ENCODE measurements around the gene EXD3. TPM values are rescaled to one million over a fixed set of nuclear protein-coding genes. Genes with fewer than 3 reads are reported as not detected.

EXD3 gene
- total and polyA plus RNA-seq, 2 of the 13 experiments (the other 11 are each of a cell fraction or from before 2014, with no cell fraction given), result 2.7 to 4.8 TPM

GRCh38 chr9:137462986-137463930 lies 40.3 kb upstream of the EXD3 start (continued):
- TF ChIP-seq, protein P1, sequence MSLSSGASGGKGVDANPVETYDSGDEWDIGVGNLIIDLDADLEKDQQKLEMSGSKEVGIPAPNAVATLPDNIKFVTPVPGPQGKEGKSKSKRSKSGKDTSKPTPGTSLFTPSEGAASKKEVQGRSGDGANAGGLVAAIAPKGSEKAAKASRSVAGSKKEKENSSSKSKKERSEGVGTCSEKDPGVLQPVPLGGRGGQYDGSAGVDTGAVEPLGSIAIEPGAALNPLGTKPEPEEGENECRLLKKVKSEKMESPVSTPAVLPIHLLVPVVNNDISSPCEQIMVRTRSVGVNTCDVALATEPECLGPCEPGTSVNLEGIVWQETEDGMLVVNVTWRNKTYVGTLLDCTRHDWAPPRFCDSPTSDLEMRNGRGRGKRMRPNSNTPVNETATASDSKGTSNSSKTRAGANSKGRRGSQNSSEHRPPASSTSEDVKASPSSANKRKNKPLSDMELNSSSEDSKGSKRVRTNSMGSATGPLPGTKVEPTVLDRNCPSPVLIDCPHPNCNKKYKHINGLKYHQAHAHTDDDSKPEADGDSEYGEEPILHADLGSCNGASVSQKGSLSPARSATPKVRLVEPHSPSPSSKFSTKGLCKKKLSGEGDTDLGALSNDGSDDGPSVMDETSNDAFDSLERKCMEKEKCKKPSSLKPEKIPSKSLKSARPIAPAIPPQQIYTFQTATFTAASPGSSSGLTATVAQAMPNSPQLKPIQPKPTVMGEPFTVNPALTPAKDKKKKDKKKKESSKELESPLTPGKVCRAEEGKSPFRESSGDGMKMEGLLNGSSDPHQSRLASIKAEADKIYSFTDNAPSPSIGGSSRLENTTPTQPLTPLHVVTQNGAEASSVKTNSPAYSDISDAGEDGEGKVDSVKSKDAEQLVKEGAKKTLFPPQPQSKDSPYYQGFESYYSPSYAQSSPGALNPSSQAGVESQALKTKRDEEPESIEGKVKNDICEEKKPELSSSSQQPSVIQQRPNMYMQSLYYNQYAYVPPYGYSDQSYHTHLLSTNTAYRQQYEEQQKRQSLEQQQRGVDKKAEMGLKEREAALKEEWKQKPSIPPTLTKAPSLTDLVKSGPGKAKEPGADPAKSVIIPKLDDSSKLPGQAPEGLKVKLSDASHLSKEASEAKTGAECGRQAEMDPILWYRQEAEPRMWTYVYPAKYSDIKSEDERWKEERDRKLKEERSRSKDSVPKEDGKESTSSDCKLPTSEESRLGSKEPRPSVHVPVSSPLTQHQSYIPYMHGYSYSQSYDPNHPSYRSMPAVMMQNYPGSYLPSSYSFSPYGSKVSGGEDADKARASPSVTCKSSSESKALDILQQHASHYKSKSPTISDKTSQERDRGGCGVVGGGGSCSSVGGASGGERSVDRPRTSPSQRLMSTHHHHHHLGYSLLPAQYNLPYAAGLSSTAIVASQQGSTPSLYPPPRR (CRISPR knock-in tag; IDR thresholded peaks at IDR 0.05; ENCODE audit: borderline replicate concordance), result peak; percentile 73
- TF ChIP-seq KDM5B (CRISPR knock-in tag; IDR thresholded peaks at IDR 0.05; ENCODE audit: borderline replicate concordance), result peak; percentile 85
- TF ChIP-seq BATF2 (CRISPR knock-in tag; IDR thresholded peaks at IDR 0.05), result 0 out of 2 replicates have a peak, but pooled peaks have one; percentile 16
- no peak; the same call in 1 of the 2 replicates for TF ChIP-seq ZBTB33 (CRISPR knock-in tag; IDR thresholded peaks at IDR 0.05)
- TF ChIP-seq HMGA1 (CRISPR knock-in tag; conservative IDR thresholded peaks at IDR 0.05), result no peak
- TF ChIP-seq, protein P2, sequence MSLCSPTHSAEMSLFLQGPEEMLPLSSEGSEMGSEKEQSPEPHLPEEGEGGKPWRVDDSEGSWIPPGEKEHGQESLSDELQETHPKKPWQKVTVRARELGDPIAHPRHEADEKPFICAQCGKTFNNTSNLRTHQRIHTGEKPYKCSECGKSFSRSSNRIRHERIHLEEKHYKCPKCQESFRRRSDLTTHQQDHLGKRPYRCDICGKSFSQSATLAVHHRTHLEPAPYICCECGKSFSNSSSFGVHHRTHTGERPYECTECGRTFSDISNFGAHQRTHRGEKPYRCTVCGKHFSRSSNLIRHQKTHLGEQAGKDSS (CRISPR knock-in tag; IDR thresholded peaks at IDR 0.05; ENCODE audit: borderline replicate concordance, low read depth), result peak; percentile 68; the same call in 1 of the 2 replicates
- no peak for TF ChIP-seq ZNF34 (CRISPR knock-in tag; IDR thresholded peaks at IDR 0.05; ENCODE audit: borderline replicate concordance)
- peak; percentile 48; the same call in 1 of the 2 replicates for TF ChIP-seq PHF20 (CRISPR knock-in tag; IDR thresholded peaks at IDR 0.05)
- TF ChIP-seq ARNT2 (CRISPR knock-in tag; IDR thresholded peaks at IDR 0.05; ENCODE audit: low read depth), result peak; percentile 81; the same call in 1 of the 2 replicates
- TF ChIP-seq ZNF337 (CRISPR knock-in tag; IDR thresholded peaks at IDR 0.05; ENCODE audit: borderline replicate concordance, low read depth), result no peak
- TF ChIP-seq ZNF607 (CRISPR knock-in tag; IDR thresholded peaks at IDR 0.05; ENCODE audit: borderline replicate concordance), result peak; percentile 73
- TF ChIP-seq TFAP4 (IDR thresholded peaks at IDR 0.05; ENCODE audit: borderline replicate concordance, low read depth), result peak; percentile 56; the same call in 1 of the 2 replicates
- TF ChIP-seq ZFY (CRISPR knock-in tag; IDR thresholded peaks at IDR 0.05), result peak; percentile 59; the same call in 1 of the 2 replicates
- TF ChIP-seq ATF7-NPFF (CRISPR knock-in tag; IDR thresholded peaks at IDR 0.05; ENCODE audit: low read depth), result peak; percentile 61; the same call in 1 of the 2 replicates
- peak; percentile 90 for TF ChIP-seq ZNF605 (CRISPR knock-in tag; IDR thresholded peaks at IDR 0.05)
- peak; percentile 41; the same call in 1 of the 2 replicates for TF ChIP-seq ZNF746 (CRISPR knock-in tag; IDR thresholded peaks at IDR 0.05)
- no peak for TF ChIP-seq ZSCAN12 (CRISPR knock-in tag; IDR thresholded peaks at IDR 0.05)
- TF ChIP-seq ZBTB1 (CRISPR knock-in tag; IDR thresholded peaks at IDR 0.05; ENCODE audit: borderline replicate concordance), result 0 out of 2 replicates have a peak, but pooled peaks have one; percentile 64
